Liver (tissue), 2 donors: ENCODE measurements around the gene C8G.

ENCODE experiments used
- CTCF ChIP-seq: fragments of 150-350 bp; IDR thresholded peaks from 2 replicates; pipeline ENCODE4 v1.5.1; 2017; ENCODE audit warnings: improper control_type of control experiment, low read depth, low read length; ENCODE audit not compliant: missing input control
- YY1 ChIP-seq: IDR thresholded peaks from 2 replicates; pipeline ENCODE4 v1.6.1; 2016; ENCODE audit warnings: antibody characterized with exemption, mild to moderate bottlenecking
- donor health status: healthy.

DNA sequence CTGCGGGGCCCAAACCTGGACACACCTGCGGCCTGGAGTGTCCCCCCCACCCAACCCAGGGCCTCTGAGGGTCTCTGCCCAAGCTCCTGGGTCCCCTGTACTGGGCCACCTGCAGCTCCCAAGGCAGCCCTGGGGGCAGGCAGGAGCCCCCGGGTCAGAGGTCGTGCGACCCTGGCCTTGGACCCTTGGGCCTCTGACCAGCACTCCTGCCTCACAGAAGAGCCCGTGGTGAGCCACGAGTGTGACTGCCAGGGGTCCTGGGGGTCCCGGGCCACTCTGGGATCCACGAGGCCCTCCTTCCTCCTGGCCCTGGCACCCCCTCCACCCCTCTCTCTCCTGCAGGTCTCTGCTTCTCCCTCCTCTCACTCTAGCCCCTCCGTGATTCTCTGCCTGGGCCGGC lies 27.3 kb downstream of the C8G start:
- TF ChIP-seq CTCF = no peak
- no peak for TF ChIP-seq YY1
